Measurements from ENCODE around the gene SMARCA2.

The SMARCA2 gene

GRCh38 chr9:2191609-2191972, 176.4 kb downstream of the SMARCA2 start:
- DNase-seq (ENCODE audit: low read depth) = no peak
- no peak overlapping the region for H3K4me3 ChIP-seq (ENCODE audit: low read depth, low read length)

DNA sequence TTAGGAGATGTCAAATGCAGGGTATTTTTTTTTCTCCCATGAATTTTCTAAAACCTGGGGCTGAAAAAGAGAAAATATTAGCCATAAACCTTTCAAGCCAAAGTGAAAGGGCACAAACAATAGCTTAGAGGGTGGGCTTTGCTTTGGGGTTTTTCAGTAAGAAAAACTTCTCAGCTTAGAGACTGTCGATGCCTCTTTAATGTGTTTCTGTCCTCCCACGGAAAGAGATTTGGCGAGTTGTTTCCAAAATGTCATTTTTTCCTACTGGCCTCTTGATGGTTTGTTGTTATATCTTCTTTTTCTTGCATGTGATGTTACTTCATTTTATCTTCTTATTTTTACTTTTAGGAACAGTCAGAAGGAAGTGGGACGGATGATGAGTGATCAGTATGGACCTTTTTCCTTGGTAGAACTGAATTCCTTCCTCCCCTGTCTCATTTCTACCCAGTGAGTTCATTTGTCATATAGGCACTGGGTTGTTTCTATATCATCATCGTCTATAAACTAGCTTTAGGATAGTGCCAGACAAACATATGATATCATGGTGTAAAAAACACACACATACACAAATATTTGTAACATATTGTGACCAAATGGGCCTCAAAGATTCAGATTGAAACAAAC, 177.3 kb downstream of the SMARCA2 start:
- H3K4me3 ChIP-seq (ENCODE audit: low read depth, low read length) = no peak overlapping the region
- no peak for DNase-seq (ENCODE audit: low read depth)

GRCh38 chr9:2193552-2193951, 178.4 kb downstream of the SMARCA2 start:
- DNase-seq (ENCODE audit: low read depth) = no peak
- no peak overlapping the region for H3K4me3 ChIP-seq (ENCODE audit: low read depth, low read length)

GRCh38 chr9:2195211-2195610, 180.1 kb downstream of the SMARCA2 start:
- DNase-seq (ENCODE audit: low read depth) = no peak
- no peak overlapping the region for H3K4me3 ChIP-seq (ENCODE audit: low read depth, low read length)

- no peak for DNase-seq (ENCODE audit: low read depth)
- no peak overlapping the region for H3K4me3 ChIP-seq (ENCODE audit: low read depth, low read length)
Measured at GRCh38 chr9:2196757-2197156, 181.6 kb downstream of the SMARCA2 start.

DNA sequence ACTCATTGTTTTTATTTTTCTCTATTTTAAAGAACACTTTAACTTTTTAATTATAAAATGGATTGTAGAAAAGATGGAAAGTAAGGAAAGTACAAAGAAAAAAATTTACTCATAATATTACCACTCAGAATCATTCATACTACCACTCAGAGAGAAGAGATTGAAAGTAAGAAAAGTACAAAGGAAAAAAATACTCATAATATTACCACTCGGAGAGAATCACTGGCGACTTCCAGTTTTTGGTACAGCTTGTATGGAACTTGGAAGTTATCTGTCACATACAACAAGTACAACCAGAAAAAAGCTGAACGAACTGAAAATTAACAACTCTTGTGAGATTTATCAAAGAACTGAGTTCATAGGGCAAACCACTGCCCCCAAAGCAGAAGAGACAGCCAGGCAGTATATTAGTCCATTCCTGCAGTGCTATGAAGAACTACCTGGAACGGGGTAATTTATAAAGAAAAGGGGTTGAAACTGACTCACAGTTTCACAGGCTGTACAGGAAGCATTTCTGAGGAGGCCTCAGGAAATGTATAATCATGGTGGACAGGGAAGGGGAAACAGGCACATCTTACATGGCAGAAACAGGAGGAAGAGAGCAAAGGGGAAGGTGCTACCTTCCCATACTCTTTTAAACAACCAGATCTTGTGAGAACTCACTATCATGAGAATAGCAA, 183.9 kb downstream of the SMARCA2 start:
- no peak overlapping the region for H3K4me3 ChIP-seq (ENCODE audit: low read depth, low read length)
- no peak for DNase-seq (ENCODE audit: low read depth)

GRCh38 chr9:2199999-2200796, 185.1 kb downstream of the SMARCA2 start:
- H3K4me3 ChIP-seq (ENCODE audit: low read depth, low read length) = no peak overlapping the region
- no peak for DNase-seq (ENCODE audit: low read depth)

DNA sequence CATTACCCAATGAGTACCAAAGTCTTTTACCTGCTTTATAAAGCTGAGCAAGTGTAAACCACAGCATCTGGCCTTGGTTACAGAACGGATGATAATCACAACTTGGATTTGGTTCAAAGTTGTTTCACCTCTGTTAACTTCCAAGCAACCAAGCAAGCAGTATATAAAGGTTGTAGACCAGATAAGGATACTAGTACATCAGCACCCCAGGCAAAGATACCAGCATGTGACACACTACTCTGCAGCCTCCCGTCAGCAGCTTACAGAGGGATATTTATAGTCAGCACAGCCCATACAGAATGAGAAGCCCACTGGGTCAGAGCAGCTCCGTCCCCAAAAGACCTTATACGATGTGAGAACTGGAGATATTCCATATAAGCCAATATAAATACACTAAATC, 193.3 kb downstream of the SMARCA2 start:
- DNase-seq (ENCODE audit: low read depth) = no peak

GRCh38 chr9:2208991-2209390, 193.8 kb downstream of the SMARCA2 start:
- no peak overlapping the region for H3K4me3 ChIP-seq (ENCODE audit: low read depth, low read length)
- no peak for DNase-seq (ENCODE audit: low read depth)

More for the DNA sequence above, 193.3 kb downstream of the SMARCA2 start:
- no peak overlapping the region for H3K4me3 ChIP-seq (ENCODE audit: low read depth, low read length)

DNA sequence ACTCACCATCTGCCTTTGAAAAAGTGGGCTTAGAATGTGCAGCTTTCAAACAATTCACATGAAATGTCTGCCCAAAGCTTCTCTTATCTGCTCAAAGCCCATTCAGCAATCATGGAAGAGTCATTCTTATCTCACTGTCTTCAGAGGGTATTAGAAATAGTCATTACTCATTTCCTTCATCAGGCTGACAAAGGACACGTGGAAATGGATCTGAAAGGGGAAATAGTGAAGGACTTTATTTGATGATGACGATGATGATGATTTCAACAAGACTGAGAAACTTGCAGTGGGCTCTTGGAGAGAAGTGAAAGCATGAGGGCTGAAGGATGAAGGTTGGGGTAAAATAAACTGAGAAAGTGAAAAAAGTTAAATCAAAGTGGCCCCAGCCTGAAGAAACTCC, 194.3 kb downstream of the SMARCA2 start:
- no peak for DNase-seq (ENCODE audit: low read depth)

GRCh38 chr9:2210201-2210600, 195.1 kb downstream of the SMARCA2 start:
- DNase-seq (ENCODE audit: low read depth) = no peak
- no peak overlapping the region for H3K4me3 ChIP-seq (ENCODE audit: low read depth, low read length)

More for the DNA sequence above, 194.3 kb downstream of the SMARCA2 start:
- no peak overlapping the region for H3K4me3 ChIP-seq (ENCODE audit: low read depth, low read length)

DNA sequence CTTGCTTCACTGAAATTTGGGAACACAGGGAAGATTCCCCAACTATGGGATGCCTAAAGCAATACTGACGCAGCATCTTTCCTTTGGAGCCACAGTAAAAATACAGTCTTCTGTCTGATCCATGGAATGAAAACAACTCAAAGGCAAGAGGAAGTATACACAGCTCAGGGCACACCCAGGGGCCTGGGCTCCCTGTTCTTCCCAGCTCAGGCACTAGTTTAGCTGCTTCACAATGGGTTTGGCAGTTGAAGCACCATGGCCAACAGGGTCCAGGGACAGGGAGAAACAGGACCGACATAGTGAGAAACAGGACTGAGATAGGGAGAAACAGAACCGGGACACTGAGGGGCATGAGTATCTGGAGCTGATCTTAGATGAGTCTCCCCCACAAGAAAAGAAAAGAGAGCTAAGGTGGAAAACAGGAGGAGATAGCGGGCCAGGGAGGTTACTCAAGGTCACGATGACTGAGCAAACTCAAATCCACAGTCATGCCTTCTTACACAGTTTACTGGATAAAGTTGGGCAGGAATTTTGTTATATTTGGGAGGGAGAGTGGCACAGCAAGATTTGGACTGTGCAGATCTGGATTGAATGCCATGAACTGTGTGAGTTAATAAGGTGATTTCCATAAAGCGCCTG, 198.8 kb downstream of the SMARCA2 start:
- no peak overlapping the region for H3K4me3 ChIP-seq (ENCODE audit: low read depth, low read length)
- no peak for DNase-seq (ENCODE audit: low read depth)

DNA sequence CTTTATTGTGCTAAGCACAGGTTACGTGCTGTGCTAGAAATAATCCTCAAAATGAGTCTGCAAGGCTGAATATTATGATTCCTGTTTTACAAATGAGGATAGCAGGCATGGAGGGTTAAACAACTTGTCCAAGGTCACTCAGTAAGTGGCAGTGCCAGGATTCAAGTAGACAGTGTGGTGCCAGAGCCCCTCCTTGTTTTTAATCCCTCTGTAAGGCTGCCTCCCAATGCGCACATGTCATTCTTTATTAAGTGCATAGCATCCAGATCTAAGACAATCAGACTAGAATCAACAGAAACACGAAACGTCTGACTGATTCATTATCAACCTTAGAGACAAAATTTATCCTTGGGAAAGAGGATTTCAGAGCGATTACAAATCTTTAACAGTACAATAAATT, 199.6 kb downstream of the SMARCA2 start:
- H3K4me3 ChIP-seq (ENCODE audit: low read depth, low read length) = no peak overlapping the region
- no peak for DNase-seq (ENCODE audit: low read depth)

DNA sequence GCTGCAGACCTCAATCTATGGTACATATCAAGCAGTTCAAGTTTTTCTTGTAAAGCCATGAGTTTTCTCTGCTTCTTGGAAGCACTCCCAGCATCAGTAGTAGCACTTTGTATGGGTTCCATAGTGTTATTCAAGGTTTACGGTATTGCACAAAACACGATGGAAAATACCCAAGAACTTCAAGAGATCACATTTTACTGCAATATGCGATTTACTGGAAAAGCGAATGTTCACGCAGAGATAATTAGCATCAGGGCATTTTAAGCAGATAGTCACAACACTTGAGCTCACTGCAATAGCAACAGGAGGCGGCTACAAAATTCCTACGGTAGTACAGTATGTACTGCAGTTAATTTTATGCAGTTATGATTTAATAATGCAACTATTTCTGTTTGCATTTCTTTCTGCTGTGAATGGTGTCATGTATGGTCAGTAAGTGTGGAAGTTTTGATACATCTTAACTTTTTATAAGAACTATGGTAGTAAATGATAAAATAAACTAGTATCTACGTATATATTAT, 200.8 kb downstream of the SMARCA2 start:
- no peak overlapping the region for H3K4me3 ChIP-seq (ENCODE audit: low read depth, low read length)
- no peak for DNase-seq (ENCODE audit: low read depth)

DNA sequence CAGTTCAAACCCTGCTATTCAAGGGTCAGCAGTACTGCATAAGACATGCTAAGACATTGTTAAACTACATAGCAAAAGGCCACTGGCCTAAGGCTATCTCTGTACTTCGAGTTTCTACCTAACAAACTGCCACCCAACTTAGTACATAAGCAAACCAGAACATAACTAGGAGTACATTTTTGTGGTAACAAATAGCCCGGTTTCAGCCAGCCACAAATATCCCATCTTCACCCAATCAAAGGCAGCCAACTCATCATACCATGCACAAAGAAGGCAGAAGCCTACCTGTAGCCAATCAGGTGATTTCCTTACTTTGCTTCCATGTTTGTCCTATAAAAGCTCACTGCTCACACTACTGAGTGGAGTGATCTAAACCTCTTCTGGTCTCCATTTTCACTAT, 201.4 kb downstream of the SMARCA2 start:
- H3K4me3 ChIP-seq (ENCODE audit: low read depth, low read length) = no peak overlapping the region
- DNase-seq (ENCODE audit: low read depth) = no peak

DNA sequence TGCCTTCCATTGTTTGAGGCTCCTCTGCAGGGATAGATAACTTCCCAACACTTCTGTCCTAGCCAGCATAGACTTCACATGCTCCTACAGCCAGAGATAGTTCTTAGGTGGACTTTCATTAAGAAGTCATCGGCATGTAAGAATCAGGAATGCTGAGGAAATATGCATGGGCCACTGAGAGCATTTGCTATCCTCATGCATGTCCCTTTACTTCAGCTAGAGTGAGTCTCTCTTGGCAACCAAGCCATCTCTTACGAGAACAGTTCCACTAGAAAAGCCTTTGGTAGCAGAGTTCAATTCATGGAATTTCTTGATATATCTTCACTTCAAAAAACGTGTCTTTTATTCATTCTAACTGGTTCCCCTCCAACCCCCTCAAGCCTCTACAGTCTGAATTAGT, 202.4 kb downstream of the SMARCA2 start:
- no peak for DNase-seq (ENCODE audit: low read depth)
- no peak overlapping the region for H3K4me3 ChIP-seq (ENCODE audit: low read depth, low read length)

DNA sequence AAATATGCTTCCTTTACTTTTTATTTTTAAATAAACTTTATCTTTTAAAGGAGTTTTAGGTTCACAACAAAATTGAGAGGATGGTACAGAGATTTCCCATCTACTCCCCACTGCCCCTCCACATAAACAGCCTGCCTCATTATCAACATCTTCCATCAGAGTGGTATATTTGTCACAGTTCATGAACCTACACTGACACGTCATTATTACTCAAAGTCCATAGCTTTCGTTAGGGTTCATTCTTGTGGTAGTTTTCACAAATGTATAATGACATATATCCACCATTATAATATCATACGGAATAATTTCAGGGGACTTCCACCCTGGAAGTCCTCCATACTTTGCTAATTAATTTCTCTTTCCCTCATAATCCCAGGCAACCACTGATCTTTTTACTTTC, 204.9 kb downstream of the SMARCA2 start:
- DNase-seq (ENCODE audit: low read depth) = no peak
- no peak overlapping the region for H3K4me3 ChIP-seq (ENCODE audit: low read depth, low read length)

GRCh38 chr9:2227144-2227867, 212.2 kb downstream of the SMARCA2 start:
- peak; percentile 48 for DNase-seq (ENCODE audit: low read depth)
- H3K4me3 ChIP-seq (ENCODE audit: low read depth, low read length) = no peak overlapping the region

GRCh38 chr9:2228132-2228531, 213.0 kb downstream of the SMARCA2 start:
- no peak overlapping the region for H3K4me3 ChIP-seq (ENCODE audit: low read depth, low read length)
- no peak for DNase-seq (ENCODE audit: low read depth)
